ENCODE data around the gene MIOX.

GRCh38 chr22:50518606-50519005, 31.9 kb downstream of the MIOX start:
- TF ChIP-seq CTCF (IDR thresholded peaks at IDR 0.05 in 2 of 3, conservative IDR thresholded peaks at IDR 0.05 in 1 of 3; ENCODE audit: borderline replicate concordance in 1 of 3, insufficient read depth in 1 of 3, low read depth in 2 of 3, low read length in 2 of 3) (no peak), FOSL1 (IDR thresholded peaks at IDR 0.05; ENCODE audit: low read depth) (no peak), EZH2phosphoT487 (IDR thresholded peaks at IDR 0.05; ENCODE audit: borderline replicate concordance) (no peak), POLR2AphosphoS5 (IDR thresholded peaks at IDR 0.05; ENCODE audit: low read depth, low read length) (no peak), CEBPB (IDR thresholded peaks at IDR 0.05; ENCODE audit: low read depth) (no peak), POLR2A (IDR thresholded peaks at IDR 0.05; ENCODE audit: borderline replicate concordance, extremely low read depth, insufficient read depth, insufficient read length) (no peak), YY1 (IDR thresholded peaks at IDR 0.05; ENCODE audit: extremely low read depth, insufficient replicate concordance, low read depth, low read length) (no peak), RAD21 (IDR thresholded peaks at IDR 0.05; ENCODE audit: low read depth) (no peak), EZH2 (IDR thresholded peaks at IDR 0.05) (no peak), ZBTB33 (IDR thresholded peaks at IDR 0.05; ENCODE audit: extremely low read depth, insufficient replicate concordance, low read length) (no peak)
- TF ChIP-seq, protein P1, sequence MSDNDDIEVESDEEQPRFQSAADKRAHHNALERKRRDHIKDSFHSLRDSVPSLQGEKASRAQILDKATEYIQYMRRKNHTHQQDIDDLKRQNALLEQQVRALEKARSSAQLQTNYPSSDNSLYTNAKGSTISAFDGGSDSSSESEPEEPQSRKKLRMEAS (IDR thresholded peaks at IDR 0.05): no peak
